GM23338 (cell line): ENCODE data around the gene ZNF526. TPM values are rescaled to one million over a fixed set of nuclear protein-coding genes. Genes with fewer than 3 reads are reported as not detected.

Source experiments
- ATAC-seq: fragments of 200-7000 bp; cut with Tn5 transposase; 3 replicates; pipeline ENCODE4 v1.9.1; 2020
- DNase-seq: peaks from one replicate; pipeline ENCODE4 v3.0.0-alpha.2; 2015; ENCODE audit warnings: low spot score
- H2AFZ ChIP-seq: fragments of 200-600 bp; sonication (generic); 2 replicates; pipeline ENCODE4 v1.8.0; 2016; ENCODE audit warnings: antibody characterized with exemption, mild to moderate bottlenecking, moderate library complexity
- H3F3A ChIP-seq: fragments of 200-600 bp; sonication (generic); replicated peaks from 2 replicates; pipeline ENCODE4 v1.8.0; 2017; ENCODE audit warnings: antibody characterized with exemption, mixed run types, low read depth
- H3K27ac ChIP-seq: fragments of 200-600 bp; sonication (generic); 2 replicates; pipeline ENCODE4 v1.6.1; 2016; ENCODE audit warnings: low read depth
- H3K27me3 ChIP-seq: fragments of 200-600 bp; sonication (generic); 2 replicates; pipeline ENCODE4 v1.8.0; 2016; ENCODE audit warnings: mild to moderate bottlenecking, mixed run types, moderate library complexity; ENCODE audit not compliant: insufficient read depth
- H3K36me3 ChIP-seq: fragments of 200-600 bp; sonication (generic); 2 replicates; pipeline ENCODE4 v1.8.0; 2016; ENCODE audit warnings: mild to moderate bottlenecking; ENCODE audit not compliant: insufficient read depth
- H3K4me1 ChIP-seq: fragments of 200-600 bp; sonication (generic); 2 replicates; pipeline ENCODE4 v1.8.0; 2016; ENCODE audit warnings: mild to moderate bottlenecking, moderate library complexity; ENCODE audit not compliant: insufficient read depth
- H3K4me2 ChIP-seq: fragments of 200-600 bp; sonication (generic); 2 replicates; pipeline ENCODE4 v1.7.1; 2017; ENCODE audit warnings: mixed run types
- H3K4me3 ChIP-seq: fragments of 200-600 bp; sonication (generic); 2 replicates; pipeline ENCODE4 v1.6.1; 2016; ENCODE audit warnings: mixed run types
- H3K79me2 ChIP-seq: fragments of 200-600 bp; sonication (generic); replicated peaks from 2 replicates; pipeline ENCODE4 v1.8.0; 2017; ENCODE audit warnings: mild to moderate bottlenecking; ENCODE audit not compliant: insufficient read depth
- H3K9me2 ChIP-seq: fragments of 200-600 bp; sonication (generic); 2 replicates; pipeline ENCODE4 v1.8.0; 2017; ENCODE audit not compliant: insufficient read depth
- H4K20me1 ChIP-seq: fragments of 200-600 bp; sonication (generic); replicated peaks from 2 replicates; pipeline ENCODE4 v1.8.0; 2017; ENCODE audit warnings: mild to moderate bottlenecking; ENCODE audit not compliant: insufficient read depth
- H3K27ac Mint-ChIP-seq: 2 replicates; pipeline ENCODE4 v1.8.0; 2020; ENCODE audit warnings: inconsistent platforms, mild to moderate bottlenecking, moderate library complexity, mixed read lengths
- H3K27me3 Mint-ChIP-seq: 3 replicates; pipeline ENCODE4 v1.8.0; 2022; ENCODE audit warnings: low read depth, mild to moderate bottlenecking, moderate library complexity, mixed read lengths, inconsistent platforms; ENCODE audit not compliant: insufficient read depth, poor library complexity
- H3K36me3 Mint-ChIP-seq: 3 replicates; pipeline ENCODE4 v1.8.0; 2021; ENCODE audit warnings: low read depth, mild to moderate bottlenecking, inconsistent platforms, moderate library complexity, mixed read lengths
- H3K4me1 Mint-ChIP-seq: 3 replicates; pipeline ENCODE4 v1.8.0; 2020; ENCODE audit warnings: mild to moderate bottlenecking, inconsistent platforms, mixed read lengths
- H3K4me3 Mint-ChIP-seq: 3 replicates; pipeline ENCODE4 v1.8.0; 2021; ENCODE audit warnings: moderate library complexity, mild to moderate bottlenecking, inconsistent platforms, mixed read lengths
- H3K9me3 Mint-ChIP-seq: 3 replicates; pipeline ENCODE4 v1.8.0; 2020; ENCODE audit warnings: moderate library complexity, mild to moderate bottlenecking, inconsistent platforms, mixed read lengths
- CTCF ChIP-seq, 2 experiments: fragments of 200-600 bp in 1 of 2; sonication (generic) in 1 of 2; conservative IDR thresholded peaks; 2 replicates each; pipeline versions ENCODE4 v1.5.1 to v1.6.1; 2016 to 2017; ENCODE audit warnings: antibody characterized with exemption in 2 of 2, low read depth in 2 of 2, mild to moderate bottlenecking in 2 of 2, moderate library complexity in 1 of 2
- EZH2 ChIP-seq: fragments of 200-600 bp; sonication (generic); IDR thresholded peaks from one replicate; pipeline ENCODE4 v1.8.0; 2017; ENCODE audit warnings: antibody characterized with exemption, mild to moderate bottlenecking, low read depth; ENCODE audit not compliant: unreplicated experiment
- EZH2phosphoT487 ChIP-seq: fragments of 200-600 bp; sonication (generic); IDR thresholded peaks from one replicate; pipeline ENCODE4 v1.8.1; 2018; ENCODE audit warnings: antibody characterized with exemption; ENCODE audit not compliant: unreplicated experiment
- JUNB ChIP-seq: IDR thresholded peaks from one replicate; pipeline ENCODE4 v1.6.1; 2016; ENCODE audit warnings: antibody characterized with exemption; ENCODE audit not compliant: unreplicated experiment
- ZNF331 ChIP-seq: fragments of 250-450 bp; sonication (Bioruptor Pico); IDR thresholded peaks from 2 replicates; pipeline ENCODE4 v1.5.0; 2020; ENCODE audit warnings: low read depth, mild to moderate bottlenecking, moderate library complexity
- polyA plus RNA-seq: library from polyadenylated mRNA; unstranded; fragments of >200 nt; fragmentation: Nextera tagmentation; extraction: Ambion mirVana; gene quantifications from 2 replicates; pipeline ENCODE4 v1.2.1, GENCODE V29; 2016
- total RNA-seq: library from RNA; depleted of rRNA; stranded (reverse); fragments of >200 nt; shearing (Covaris generic); gene quantifications from 2 replicates; pipeline ENCODE4 v1.2.3, GENCODE V29; 2014
- TF ChIP-seq, protein P1 (sequence below): IDR thresholded peaks from one replicate; pipeline ENCODE4 v1.6.1; 2018; ENCODE audit warnings: antibody characterized with exemption; ENCODE audit not compliant: unreplicated experiment

The ZNF526 gene
- total and polyA plus RNA-seq, 2 experiments from 2014 or later, result 4.7 to 13.3 TPM

DNA sequence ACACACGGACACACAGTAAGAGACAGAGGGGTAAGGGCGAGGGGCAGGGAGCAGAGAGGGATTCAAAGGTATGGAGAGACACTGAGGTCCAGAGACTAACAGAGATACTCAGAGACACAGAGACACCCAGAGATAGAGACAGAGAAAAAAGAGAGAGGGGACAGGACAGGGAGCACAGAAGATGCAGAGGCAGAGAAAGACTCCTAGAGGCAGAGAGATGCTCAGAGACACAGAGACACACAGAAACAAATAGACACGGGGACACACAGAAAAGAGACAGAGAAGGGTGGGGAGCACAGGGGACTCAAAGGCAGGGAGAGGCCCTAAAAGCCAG is 42.5 kb upstream of the ZNF526 start (continued):
- TF ChIP-seq, protein P1, sequence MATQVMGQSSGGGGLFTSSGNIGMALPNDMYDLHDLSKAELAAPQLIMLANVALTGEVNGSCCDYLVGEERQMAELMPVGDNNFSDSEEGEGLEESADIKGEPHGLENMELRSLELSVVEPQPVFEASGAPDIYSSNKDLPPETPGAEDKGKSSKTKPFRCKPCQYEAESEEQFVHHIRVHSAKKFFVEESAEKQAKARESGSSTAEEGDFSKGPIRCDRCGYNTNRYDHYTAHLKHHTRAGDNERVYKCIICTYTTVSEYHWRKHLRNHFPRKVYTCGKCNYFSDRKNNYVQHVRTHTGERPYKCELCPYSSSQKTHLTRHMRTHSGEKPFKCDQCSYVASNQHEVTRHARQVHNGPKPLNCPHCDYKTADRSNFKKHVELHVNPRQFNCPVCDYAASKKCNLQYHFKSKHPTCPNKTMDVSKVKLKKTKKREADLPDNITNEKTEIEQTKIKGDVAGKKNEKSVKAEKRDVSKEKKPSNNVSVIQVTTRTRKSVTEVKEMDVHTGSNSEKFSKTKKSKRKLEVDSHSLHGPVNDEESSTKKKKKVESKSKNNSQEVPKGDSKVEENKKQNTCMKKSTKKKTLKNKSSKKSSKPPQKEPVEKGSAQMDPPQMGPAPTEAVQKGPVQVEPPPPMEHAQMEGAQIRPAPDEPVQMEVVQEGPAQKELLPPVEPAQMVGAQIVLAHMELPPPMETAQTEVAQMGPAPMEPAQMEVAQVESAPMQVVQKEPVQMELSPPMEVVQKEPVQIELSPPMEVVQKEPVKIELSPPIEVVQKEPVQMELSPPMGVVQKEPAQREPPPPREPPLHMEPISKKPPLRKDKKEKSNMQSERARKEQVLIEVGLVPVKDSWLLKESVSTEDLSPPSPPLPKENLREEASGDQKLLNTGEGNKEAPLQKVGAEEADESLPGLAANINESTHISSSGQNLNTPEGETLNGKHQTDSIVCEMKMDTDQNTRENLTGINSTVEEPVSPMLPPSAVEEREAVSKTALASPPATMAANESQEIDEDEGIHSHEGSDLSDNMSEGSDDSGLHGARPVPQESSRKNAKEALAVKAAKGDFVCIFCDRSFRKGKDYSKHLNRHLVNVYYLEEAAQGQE, result no peak
- no peak for TF ChIP-seq EZH2phosphoT487

DNA sequence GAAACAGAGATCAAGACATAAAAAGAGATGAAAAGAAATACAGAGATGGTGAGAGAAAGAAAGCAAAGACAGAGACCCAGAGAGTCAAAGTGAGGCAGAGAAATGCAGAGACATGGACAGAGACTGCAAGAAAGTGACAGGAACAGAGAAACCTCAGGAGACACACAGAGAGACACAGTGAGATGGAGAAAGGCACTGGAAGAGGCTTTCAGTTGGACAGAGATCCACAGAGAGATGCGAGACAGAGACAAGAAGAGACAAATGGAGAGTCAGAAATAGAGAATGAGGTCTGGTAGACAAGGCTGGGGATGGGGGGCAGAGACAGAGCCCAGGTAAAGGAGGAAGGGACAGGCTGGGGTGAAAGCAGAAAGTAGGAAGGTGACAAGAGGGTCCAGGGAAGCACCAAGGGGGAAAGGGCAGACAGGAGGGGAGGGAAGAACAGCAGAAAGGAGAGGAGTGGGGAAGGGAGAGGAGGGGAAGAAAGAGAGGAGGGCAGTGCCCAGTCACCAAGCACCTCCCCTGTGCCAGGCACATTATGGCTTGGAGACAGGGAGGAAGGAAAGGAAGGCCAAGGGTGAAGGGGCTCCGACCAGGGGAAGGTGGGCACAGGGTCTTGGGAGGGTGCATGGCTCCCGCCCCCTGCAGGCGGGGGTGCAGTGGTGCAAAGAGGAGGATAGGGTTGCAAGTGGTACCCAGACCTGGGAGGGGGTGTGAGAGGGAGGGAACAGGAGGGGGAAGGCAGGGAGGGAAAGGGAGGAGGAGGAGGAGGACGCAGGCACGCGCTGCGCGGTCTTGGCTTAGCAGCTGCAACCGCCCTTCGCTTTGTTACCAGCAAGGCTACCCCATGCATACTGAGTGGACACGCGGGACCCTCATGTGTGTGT is 41.1 kb upstream of the ZNF526 start:
- peaks cover 27% of the 10 kb centered on the region for H3K27me3 Mint-ChIP-seq
- no peak overlapping the region for H3K27ac Mint-ChIP-seq

More for the DNA sequence above, 41.1 kb upstream of the ZNF526 start:
- TF ChIP-seq ZNF331 (CRISPR knock-in tag) (no peak), JUNB (no peak), EZH2 (peak; percentile 53), CTCF (conservative IDR thresholded peaks at IDR 0.05; ENCODE audit: low read depth in 2 of 2) (peak; percentile 63 to 89)
- Histone ChIP-seq H3K79me2 (no peaks in the 10 kb centered on the region), H3K4me2 (peak overlapping the region; percentile 66; the same call in 1 of the 2 replicates), H3K9me2 (no peaks in the 10 kb centered on the region), H3K27ac (no peak overlapping the region), H3K27me3 (peaks cover 80% of the 10 kb centered on the region), H3K36me3 (no peaks in the 10 kb centered on the region), H3K4me1 (peaks cover 18% of the 10 kb centered on the region), H4K20me1 (peaks cover 15% of the 10 kb centered on the region; the same call in 1 of the 2 replicates), H3K4me3 (no peak overlapping the region), H3F3A (peaks cover 18% of the 10 kb centered on the region), H2AFZ (no peak overlapping the region)
- H3K4me3 Mint-ChIP-seq, result no peak overlapping the region
- peak; percentile 59 for ATAC-seq
- H3K4me1 Mint-ChIP-seq, result peaks cover 25% of the 10 kb centered on the region
- DNase-seq, result peak; percentile 85
- H3K36me3 Mint-ChIP-seq, result no peaks in the 10 kb centered on the region
- no peaks in the 10 kb centered on the region for H3K9me3 Mint-ChIP-seq
